Glomerular endothelial cell (primary cell): ENCODE results near the gene SLC11A1. TPM values are rescaled to one million over a fixed set of nuclear protein-coding genes. Genes with fewer than 3 reads are reported as not detected.

Source experiments
- DNase-seq: peaks from one replicate; pipeline ENCODE4 v3.0.0-alpha.2; 2011; ENCODE audit warnings: low read depth, low spot score; ENCODE audit errors: extremely low read depth
- total RNA-seq: library from RNA; depleted of rRNA; stranded (reverse); fragments of >200 nt; gene quantifications from 2 replicates; pipeline ENCODE4 v1.2.3, GENCODE V29; 2015

Gene SLC11A1
- total RNA-seq, 1 donor from 2014 or later: not detected

DNA sequence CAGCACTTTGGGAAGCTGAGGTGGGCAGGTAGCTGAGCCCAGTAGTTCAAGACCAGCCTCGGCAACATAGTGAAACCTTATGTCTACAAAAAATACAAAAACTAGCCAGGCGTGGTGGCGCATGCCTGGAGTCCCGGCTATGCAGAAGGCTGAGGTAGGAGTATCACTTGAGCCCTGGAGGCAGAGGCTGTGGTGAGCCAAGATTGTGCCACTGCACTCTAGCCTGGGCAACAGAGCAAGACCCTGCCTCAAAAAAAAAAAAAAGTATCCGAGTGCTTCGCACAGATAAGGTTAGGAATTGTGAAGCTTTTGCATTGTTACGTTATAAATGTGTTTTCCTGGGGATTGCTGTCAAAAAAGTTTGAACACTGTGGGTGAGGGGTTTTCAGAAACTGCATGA, 21.7 kb downstream of the SLC11A1 start:
- no peak for DNase-seq

DNA sequence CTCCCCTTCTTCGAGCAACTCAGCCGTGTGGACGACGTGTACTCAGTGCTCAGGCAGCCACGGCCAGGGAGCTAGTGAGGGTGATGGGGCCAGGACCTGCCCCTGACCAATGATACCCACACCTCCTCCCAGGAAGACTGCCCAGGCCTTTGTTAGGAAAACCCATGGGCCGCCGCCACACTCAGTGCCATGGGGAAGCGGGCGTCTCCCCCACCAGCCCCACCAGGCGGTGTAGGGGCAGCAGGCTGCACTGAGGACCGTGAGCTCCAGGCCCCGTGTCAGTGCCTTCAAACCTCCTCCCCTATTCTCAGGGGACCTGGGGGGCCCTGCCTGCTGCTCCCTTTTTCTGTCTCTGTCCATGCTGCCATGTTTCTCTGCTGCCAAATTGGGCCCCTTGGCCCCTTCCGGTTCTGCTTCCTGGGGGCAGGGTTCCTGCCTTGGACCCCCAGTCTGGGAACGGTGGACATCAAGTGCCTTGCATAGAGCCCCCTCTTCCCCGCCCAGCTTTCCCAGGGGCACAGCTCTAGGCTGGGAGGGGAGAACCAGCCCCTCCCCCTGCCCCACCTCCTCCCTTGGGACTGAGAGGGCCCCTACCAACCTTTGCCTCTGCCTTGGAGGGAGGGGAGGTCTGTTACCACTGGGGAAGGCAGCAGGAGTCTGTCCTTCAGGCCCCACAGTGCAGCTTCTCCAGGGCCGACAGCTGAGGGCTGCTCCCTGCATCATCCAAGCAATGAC, 22.4 kb downstream of the SLC11A1 start:
- DNase-seq: no peak

DNA sequence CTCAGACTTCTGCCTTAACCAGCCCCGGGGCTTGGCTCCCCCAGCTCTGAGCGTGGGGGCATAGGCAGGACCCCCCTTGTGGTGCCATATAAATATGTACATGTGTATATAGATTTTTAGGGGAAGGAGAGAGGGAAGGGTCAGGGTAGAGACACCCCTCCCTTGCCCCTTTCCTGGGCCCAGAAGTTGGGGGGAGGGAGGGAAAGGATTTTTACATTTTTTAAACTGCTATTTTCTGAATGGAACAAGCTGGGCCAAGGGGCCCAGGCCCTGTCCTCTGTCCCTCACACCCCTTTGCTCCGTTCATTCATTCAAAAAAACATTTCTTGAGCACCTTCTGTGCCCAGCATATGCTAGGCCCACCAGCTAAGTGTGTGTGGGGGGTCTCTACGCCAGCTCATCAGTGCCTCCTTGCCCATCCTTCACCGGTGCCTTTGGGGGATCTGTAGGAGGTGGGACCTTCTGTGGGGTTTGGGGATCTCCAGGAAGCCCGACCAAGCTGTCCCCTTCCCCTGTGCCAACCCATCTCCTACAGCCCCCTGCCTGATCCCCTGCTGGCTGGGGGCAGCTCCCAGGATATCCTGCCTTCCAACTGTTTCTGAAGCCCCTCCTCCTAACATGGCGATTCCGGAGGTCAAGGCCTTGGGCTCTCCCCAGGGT, 23.1 kb downstream of the SLC11A1 start:
- no peak for DNase-seq

DNA sequence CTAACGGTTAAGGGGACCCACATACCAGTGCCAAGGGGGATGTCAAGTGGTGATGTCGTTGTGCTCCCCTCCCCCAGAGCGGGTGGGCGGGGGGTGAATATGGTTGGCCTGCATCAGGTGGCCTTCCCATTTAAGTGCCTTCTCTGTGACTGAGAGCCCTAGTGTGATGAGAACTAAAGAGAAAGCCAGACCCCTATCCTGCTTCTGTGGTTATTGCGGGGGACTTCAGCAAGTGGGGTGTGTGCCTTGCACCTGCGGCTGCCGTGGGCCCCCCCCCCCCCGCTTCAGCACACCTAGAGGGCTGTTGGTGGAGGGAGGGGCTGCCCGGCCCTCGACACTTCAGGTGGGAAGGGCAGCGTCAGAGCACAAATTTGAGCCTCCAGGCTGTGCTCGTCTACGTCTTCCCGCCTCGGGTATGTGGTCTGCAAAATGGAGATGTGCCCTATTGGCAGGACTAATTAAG, 23.7 kb downstream of the SLC11A1 start:
- DNase-seq: no peak

DNA sequence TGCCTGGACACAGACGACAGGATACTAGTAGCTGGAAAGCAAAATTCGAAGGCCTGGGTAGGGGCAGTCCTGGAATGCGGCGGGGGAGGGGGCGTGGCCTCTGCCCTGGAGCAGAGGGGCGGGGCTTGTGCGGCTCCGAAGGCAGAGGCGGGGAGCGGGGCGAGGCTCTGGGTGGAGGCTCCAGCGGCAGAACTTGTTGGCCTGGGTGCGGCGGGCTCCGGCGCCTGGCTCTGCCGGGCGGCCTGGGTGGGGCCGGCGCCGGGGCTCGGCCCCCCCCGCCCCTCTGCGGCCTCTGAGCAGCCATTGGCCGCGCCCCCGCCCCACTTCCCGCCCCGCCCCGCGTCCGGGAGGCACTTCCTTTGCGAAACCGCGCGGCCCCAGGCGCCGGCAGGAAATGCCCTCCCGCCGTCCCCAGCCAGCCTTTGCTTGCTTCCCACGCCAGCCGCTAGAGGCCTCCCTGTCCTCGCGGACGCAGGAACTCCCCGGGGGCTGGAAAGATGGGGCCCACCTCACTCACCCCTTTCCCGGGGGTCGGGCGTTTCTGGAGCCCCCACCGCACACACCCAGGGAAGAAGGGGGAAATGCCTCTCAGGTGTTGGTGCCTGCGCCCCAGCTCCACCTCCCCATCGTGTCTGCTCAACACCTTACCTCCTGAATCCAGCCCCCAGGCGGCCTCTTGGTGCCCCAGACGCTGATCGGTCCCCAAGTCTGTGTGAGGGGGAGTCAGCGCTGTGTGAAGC, 24.3 kb downstream of the SLC11A1 start:
- DNase-seq: no peak

DNA sequence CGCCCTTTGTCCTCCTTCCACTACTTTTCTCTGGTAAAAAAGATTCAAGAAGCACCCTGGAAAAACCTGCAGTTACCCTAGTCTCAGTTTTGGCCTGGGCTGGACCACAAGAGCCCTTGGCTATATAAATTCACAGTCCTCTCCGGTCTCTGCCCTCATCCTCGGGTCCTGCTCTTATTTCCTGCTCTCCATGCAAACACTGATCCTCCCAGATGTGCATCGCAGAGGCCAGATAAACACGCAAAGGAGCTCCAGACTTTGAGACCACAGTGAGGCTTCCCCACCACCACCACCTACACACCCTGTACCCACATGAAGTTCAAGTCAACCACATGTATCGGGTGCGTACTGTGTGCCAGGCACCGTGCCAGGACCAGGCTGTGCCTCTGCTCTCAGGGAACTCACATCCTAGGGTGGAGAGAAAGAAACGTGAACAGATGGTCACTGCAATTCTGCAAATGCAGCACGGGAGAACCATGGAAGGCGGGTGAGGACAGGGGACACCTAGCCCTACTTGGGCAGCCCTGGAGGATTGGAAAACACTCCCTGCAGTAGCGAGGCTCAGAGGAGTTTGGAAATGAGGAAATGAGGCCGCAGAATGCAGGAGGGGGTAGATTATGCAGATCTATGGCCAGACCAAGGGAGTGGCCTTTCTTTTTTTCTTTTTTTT, 25.0 kb downstream of the SLC11A1 start:
- no peak for DNase-seq

DNA sequence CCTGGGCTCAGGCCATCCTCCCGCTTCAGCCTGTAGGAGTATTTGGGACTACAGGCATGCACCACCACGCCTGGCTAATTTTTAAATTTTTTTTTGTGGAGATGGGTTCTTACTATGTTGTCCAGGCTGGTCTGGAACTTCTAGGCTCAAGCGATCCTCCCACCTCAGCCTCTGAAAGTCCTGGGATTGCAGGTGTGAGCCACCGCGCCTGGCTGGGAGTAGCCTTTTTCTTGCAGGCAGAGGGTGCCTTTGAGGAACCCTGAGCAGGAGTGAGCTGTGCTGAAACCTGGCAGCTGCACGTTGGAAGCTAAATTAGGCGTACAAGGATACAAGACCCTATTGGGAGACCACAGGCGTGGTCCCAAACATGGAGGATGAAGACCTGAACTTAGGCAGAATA, 25.6 kb downstream of the SLC11A1 start:
- no peak for DNase-seq

DNA sequence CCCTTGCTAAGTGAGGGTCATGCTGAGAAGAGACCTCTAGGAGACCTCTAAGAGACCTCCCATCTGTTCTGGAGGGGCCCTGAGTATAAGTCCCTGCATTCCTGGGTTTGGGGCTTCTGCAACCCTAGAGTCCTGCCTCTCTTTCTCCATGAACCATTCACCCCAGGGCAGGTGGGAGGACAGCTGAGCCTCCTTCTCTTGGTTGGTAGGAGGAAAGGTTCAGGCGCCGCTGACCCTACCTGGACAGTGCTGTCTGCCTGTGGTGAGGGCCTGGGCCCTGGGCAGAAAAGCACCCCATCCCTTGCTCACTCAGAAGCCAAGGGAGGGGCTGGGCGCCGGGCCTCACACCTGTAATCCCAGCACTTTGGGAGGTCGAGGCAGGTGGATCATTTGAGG, 36.2 kb downstream of the SLC11A1 start:
- DNase-seq: no peak

DNA sequence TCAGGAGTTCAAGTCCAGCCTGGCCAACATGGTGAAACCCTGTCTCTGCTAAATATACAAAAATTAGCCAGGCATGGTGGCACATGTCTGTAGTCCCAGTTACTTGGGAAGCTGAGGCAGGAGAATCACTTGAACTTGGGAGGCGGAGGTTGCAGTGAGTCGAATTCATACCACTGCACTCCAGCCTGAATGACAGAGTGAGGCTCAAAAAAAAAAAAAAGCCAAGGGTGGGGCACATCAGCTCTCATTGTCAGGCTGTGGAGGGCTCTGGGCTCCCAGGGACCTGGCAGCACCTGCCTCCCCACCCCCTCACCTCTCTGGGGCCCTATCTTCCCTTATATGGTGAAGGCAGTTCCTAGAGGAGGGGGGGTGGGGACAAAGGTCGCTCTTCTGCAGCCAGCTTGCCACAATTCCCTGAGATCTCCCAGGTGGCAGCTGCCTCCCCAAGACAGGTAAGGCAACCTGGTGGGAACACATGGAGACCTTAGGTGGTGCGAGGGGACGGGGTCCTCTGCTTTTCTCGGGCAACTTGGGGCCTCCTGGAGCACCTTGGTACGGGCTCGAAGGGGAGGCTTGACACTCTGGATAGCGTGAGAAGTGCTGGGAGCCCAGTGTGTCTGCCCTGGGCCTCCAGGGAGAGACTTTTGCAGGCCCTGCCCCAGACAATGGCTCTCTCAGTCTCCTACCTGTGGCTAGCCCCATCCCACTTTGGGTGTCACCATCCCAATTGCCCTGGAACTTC, 36.8 kb downstream of the SLC11A1 start, which contains the start of gene VIL1:
Gene VIL1 (plus strand): TSS at position 407 of the 742 bp plus-strand sequence. CDS start 4,656 bp downstream, outside the sequence.
- DNase-seq: no peak

DNA sequence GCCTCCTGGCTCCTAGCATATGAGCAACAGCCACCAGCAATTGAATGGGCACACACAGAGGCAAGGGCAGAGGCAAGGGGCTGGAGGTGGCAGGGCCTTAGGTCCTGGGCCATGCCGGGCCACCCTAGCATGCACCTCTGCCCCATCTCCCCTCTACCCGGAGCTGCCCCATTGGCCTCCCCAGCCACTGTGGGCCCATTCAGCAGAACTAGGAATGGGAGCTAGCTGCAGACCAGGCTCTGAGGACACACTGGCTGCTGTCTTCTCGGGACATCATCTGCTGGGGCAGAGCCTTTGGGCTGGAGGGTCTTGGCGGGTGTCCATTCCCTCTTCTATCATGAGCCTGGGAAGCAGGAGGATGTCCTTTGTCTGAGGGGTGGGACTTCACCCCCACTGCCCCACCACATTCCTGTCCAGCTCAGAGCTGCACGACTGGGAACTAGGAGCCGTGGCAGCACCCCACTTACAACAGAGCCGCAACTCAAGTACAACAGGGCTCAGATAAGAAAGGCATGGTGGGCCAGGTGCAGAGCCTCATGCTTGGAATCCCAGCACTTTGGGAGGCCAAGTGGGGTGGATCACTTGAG, 37.6 kb downstream of the SLC11A1 start:
- DNase-seq: no peak

DNA sequence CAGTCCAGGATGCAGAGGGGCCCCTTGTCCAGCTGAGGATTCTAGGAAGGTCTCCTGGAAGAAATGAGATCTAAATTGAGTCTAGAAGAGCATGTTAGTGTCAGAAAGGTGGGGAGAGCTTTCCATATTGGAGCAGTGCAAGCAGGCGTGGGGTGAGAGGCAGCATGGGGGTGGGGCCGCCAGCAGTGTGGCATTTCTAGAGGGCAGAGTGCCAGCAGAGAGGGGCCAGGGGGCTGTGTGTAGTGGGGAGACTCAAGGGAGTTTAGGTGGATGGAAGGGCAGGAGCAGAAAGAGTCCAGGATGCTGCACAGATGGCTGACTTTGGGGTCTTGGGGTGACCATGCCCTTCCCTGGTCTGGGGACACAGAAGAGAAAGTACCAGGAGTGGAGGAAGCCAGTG, 39.0 kb downstream of the SLC11A1 start:
- DNase-seq: no peak

DNA sequence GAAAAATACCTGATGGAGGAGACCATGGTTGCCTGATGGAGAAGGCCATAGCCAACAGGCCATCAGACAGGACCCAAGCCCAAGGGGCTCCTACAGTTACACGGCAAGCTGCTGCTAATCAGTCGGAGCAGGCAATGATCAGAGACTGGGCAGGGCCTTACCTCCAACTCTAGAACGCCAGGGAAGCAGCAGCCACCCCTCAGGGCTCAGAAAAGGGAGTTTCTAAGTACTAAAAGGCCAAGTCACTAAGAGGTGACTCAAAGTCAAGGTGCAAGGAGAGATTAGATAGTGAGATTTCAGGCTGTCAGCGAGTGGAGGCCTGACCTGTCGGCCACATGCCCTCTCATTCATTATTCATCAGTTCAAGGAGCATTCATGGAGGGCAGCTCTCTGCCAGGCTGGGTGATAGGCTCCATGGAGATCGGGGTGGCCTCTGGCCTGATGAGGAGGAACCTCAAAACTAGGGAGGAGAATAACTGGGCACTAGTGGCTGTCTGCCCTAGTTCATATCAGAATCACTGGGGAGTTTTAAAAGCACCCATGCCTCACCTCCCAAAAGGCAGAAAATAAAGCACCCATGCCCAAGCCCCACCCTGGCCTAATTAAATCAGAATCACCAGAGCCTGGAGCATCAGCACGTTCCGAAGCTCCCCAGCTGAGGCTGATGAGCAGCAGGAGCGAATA, 40.5 kb downstream of the SLC11A1 start:
- DNase-seq: no peak

DNA sequence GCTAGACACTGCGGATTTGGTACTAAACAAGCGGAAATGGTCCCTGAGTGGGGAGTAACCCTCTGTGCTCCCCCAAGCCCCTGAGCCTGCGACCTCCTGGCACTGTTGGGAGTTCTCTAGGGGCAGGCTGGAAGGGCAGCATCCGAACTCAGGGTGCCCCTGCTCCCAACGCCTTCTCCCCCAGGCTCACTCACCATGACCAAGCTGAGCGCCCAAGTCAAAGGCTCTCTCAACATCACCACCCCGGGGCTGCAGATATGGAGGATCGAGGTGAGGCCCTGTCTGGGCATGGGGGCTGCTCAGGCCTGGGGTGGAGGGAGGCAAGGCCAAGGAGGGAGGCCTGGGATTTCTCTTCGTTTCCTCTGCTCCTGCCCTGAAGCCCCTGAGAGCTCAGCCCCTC, 41.5 kb downstream of the SLC11A1 start:
- DNase-seq: no peak

DNA sequence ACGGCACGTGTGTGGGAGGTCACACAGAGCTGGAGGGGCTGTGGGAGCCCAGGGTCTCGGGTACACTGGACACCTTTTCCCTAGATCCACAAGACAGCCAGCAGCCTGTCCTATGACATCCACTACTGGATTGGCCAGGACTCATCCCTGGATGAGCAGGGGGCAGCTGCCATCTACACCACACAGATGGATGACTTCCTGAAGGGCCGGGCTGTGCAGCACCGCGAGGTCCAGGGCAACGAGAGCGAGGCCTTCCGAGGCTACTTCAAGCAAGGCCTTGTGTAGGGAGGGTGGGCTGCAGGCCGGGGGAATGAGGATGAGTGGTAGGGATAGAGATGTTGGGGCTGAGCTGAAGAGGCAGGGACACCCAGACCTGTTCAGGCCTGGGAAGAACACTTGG, 43.5 kb downstream of the SLC11A1 start:
- DNase-seq: no peak

DNA sequence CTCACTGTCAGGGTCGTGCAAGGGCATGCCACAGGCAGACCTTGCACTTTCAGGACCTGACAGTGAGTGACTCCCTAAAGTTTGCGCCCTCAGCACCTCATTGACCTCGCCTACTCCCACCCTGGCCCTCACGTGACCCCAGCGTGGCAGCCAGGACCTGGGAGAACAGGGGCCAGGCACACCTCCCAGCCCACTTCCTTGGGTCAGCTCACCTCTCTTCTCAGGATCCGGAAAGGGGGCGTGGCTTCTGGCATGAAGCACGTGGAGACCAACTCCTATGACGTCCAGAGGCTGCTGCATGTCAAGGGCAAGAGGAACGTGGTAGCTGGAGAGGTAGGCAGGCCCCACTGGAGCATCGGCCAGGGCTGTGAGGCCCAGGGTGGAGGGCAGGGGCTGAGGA, 45.7 kb downstream of the SLC11A1 start:
- no peak for DNase-seq

DNA sequence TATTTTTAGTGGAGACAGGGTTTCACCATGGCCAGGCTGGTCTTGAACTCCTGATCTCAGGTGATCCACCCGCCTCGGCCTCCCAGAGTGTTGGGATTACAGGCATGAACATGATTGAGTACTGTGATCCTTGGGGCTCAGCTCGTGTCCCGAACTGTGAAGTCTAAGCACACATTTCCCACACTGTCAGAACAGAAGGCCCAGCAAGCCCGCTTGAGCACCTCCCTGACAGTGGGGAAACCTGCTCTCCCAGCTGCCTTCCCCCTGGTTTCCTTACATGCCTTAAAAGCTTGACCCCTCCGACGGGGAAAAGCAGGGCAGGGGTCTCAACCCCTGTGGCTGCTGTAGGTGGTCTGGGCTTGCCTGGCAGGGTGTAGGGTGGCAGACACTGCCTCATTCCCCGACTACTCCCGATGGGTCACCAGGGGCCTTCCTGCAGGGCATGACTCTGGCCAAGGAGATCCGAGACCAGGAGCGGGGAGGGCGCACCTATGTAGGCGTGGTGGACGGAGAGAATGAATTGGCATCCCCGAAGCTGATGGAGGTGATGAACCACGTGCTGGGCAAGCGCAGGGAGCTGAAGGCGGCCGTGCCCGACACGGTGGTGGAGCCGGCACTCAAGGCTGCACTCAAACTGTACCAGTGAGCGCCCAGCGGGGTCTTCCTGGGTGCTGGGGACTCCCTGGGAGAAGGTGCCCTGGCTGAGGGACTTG, 46.9 kb downstream of the SLC11A1 start:
- no peak for DNase-seq

DNA sequence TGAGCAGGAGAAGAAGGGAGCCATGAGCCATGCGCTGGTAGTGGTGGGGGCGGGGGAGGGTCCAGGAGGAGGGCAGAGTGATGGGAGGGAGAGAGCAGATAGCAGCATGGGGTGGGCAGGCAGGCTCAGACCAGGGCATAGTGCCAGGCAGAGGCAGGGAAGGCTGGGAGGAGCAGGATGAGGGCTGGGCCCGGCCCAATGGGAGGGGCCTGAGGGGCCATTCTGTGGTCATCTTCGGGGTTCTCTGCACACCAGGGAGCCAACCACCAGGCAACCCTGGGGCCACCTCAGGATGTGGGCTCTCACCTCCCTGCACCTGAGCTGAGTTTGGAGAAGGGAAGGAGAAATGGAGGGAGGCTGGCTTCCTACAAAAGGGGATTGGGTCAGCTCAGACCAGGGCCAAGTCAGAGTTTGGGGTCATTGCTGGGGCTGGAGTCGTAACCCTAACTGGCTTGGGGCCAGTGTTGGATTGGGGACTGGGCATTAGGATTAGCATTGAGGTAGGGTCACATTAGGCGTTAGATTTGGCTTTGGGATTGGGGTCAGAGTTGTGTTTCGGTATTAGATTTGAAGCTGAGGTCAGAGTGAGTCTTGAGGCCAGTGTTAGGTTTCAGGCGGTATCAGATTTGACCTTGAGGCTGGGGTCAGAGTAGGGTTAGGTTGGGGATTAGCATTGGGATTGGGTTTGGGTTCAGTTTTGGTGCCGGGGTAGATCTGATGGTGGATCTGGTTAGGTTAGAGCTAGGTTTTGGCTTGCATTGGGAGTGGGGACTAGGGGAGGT, 48.0 kb downstream of the SLC11A1 start:
- DNase-seq: no peak

DNA sequence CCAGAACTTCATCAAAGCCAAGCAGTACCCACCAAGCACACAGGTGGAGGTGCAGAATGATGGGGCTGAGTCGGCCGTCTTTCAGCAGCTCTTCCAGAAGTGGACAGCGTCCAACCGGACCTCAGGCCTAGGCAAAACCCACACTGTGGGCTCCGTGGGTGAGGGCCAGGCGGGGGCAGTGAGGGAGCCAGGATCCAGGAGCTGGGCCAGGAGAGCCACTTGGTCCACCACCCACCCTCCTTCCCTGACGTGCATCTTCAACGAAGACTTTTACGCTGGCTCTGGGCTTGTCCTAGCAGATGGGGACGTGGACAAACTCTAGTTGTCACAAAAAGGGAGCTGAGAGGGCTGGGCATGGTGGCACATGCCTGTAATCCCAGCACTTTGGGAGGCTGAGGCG, 48.6 kb downstream of the SLC11A1 start:
- no peak for DNase-seq
